ENCODE results near the gene PNMA8A. TPM values are rescaled to one million over a fixed set of nuclear protein-coding genes. Genes with fewer than 3 reads are reported as not detected.

The PNMA8A gene
- total and polyA plus RNA-seq, 2 of the 13 experiments (the other 11 are each of a cell fraction or from before 2014, with no cell fraction given): 0.13 to 0.51 TPM

- 0 out of 2 replicates have a peak, but pooled peaks have one; percentile 43 for TF ChIP-seq ZNF350 (CRISPR knock-in tag; IDR thresholded peaks at IDR 0.05; ENCODE audit: borderline replicate concordance, low read depth)
- no peak for TF ChIP-seq DMAP1 (CRISPR knock-in tag; IDR thresholded peaks at IDR 0.05)
- peak; percentile 87 for TF ChIP-seq ZNF768 (CRISPR knock-in tag; IDR thresholded peaks at IDR 0.05)
- TF ChIP-seq ZSCAN22 (CRISPR knock-in tag; IDR thresholded peaks at IDR 0.05): no peak
- TF ChIP-seq ATF7-NPFF (CRISPR knock-in tag; IDR thresholded peaks at IDR 0.05; ENCODE audit: low read depth): 0 out of 2 replicates have a peak, but pooled peaks have one; percentile 27
- TF ChIP-seq ZNF124 (CRISPR knock-in tag; IDR thresholded peaks at IDR 0.05): 0 out of 2 replicates have a peak, but pooled peaks have one; percentile 37
- TF ChIP-seq SRF (IDR thresholded peaks at IDR 0.05; ENCODE audit: low read depth, low read length): no peak
- TF ChIP-seq NFKB2 (CRISPR knock-in tag; IDR thresholded peaks at IDR 0.05; ENCODE audit: borderline replicate concordance): 0 out of 2 replicates have a peak, but pooled peaks have one; percentile 5
- peak; percentile 8 for TF ChIP-seq XRCC5 (optimal IDR thresholded peaks at IDR 0.05; ENCODE audit: low read length)
Measured at GRCh38 chr19:46487178-46487801, 15.9 kb upstream of the PNMA8A start (continued).

- H4K20me1 ChIP-seq (ENCODE audit: insufficient read depth, low read length): no peaks in the 10 kb centered on the region
- H3K4me1 ChIP-seq (ENCODE audit: insufficient read depth, low read length): peaks cover 15% of the 10 kb centered on the region; the same call in 1 of the 2 replicates
- no peak for FAIRE-seq
- no peak for ATAC-seq
- H3K27me3 ChIP-seq (ENCODE audit: control insufficient read depth in 1 of 2, insufficient read depth in 2 of 2, low read length in 2 of 2): peaks cover 2 to 25% of the 10 kb centered on the region in 2 experiments
- no peaks in the 10 kb centered on the region for H3K36me3 ChIP-seq (replicated peaks in 1 of 2; ENCODE audit: control insufficient read depth in 1 of 2, insufficient read depth in 2 of 2, low read length in 2 of 2)
- no peaks in the 10 kb centered on the region for H3K9me3 ChIP-seq (ENCODE audit: low read length)
- WGBS (ENCODE audit: low lambda C conversion rate): 55% methylated on average over 3 of the region's 3 CpGs
- H3K4me2 ChIP-seq (ENCODE audit: low read depth, low read length): no peak overlapping the region
- no TSS peak for BruUV-seq (replicated peaks)
- H2AFZ ChIP-seq (ENCODE audit: low read length): no peak overlapping the region
- no peak overlapping the region for H3K27ac ChIP-seq (ENCODE audit: extremely low read length, insufficient read depth, low read length)
- CTCF ChIA-PET (ENCODE audit: low intra/inter-chr PET ratio, low total read pairs): interaction anchor here (5.4 to 5.5 kb wide), 2 partner anchors 85 to 91 kb away, joined by 76 to 96 read pairs; no protein-coding TSS in a partner anchor
- intact Hi-C loops (cut with micrococcal nuclease; ENCODE audit: unreplicated experiment) (loop anchor here (2.0 kb wide), 1 partner anchor 92 kb away; no protein-coding TSS in a partner anchor), in situ Hi-C loops (cut with HindIII; ENCODE audit: extremely low pct_ligation_motif_present, low pct_unique_long_range_greater_than_20kb) (loop anchor here (5.0 kb wide), 2 partner anchors 84 to 189 kb away; partner anchors contain the start of gene HIF3A)
- POLR2A ChIA-PET: no interaction called here
- H3K79me2 ChIP-seq (ENCODE audit: insufficient read depth, low read length): no peaks in the 10 kb centered on the region
- H3K4me3 ChIP-seq (replicated peaks in 1 of 3; ENCODE audit: insufficient read depth in 1 of 3, low read depth in 2 of 3, low read length in 3 of 3): no peak overlapping the region
- H3K9ac ChIP-seq (ENCODE audit: insufficient read depth, low read depth, low read length): no peak overlapping the region
- no peak for TF ChIP-seq ZFP36L1 (CRISPR knock-in tag; IDR thresholded peaks at IDR 0.05)
- TF ChIP-seq DNMT3B (CRISPR knock-in tag; conservative IDR thresholded peaks at IDR 0.05): no peak
- no peak for DNase-seq (ENCODE audit: low spot score)
Measured at GRCh38 chr19:46486358-46486757, 15.0 kb upstream of the PNMA8A start.

All from HepG2 (cell line).